Mesenchymal stem cell (in vitro differentiated cells and primary cell): ENCODE measurements around the gene COL27A1.

Experiments
- DNase-seq: peaks from one replicate; pipeline ENCODE4 v3.0.0-alpha.2; 2013
- H2AFZ ChIP-seq: one replicate; pipeline ENCODE4 v1.6.1; 2013; ENCODE audit warnings: low read depth, mild to moderate bottlenecking, control low read depth, inconsistent platforms, low read length, moderate library complexity
- H2AK5ac ChIP-seq: 2 replicates; pipeline ENCODE4 v1.6.1; 2013; ENCODE audit warnings: low read length, moderate library complexity, mild to moderate bottlenecking, inconsistent platforms; ENCODE audit not compliant: severe bottlenecking
- H2BK120ac ChIP-seq: one replicate; pipeline ENCODE4 v1.6.1; 2013; ENCODE audit warnings: low read depth, mild to moderate bottlenecking, inconsistent platforms, low read length, moderate library complexity
- H2BK12ac ChIP-seq, 2 experiments: one replicate each; pipeline ENCODE4 v1.6.1; 2013; ENCODE audit warnings: inconsistent platforms in 2 of 2, low read length in 2 of 2, mild to moderate bottlenecking in 2 of 2, moderate library complexity in 2 of 2, control low read depth in 1 of 2
- H2BK15ac ChIP-seq: one replicate; pipeline ENCODE4 v1.6.1; 2013; ENCODE audit warnings: mild to moderate bottlenecking, low read depth, inconsistent platforms; ENCODE audit not compliant: poor library complexity, severe bottlenecking
- H2BK5ac ChIP-seq: 2 replicates; pipeline ENCODE4 v1.6.1; 2013; ENCODE audit warnings: low read depth, mild to moderate bottlenecking, low read length, control low read depth, inconsistent platforms; ENCODE audit not compliant: poor library complexity, severe bottlenecking
- H3K14ac ChIP-seq, 2 experiments: one replicate each; pipeline ENCODE4 v1.6.1; 2013; ENCODE audit warnings: inconsistent platforms in 2 of 2, low read length in 2 of 2, control low read depth in 1 of 2, mild to moderate bottlenecking in 1 of 2, moderate library complexity in 1 of 2
- H3K18ac ChIP-seq, 2 experiments: one replicate each; pipeline ENCODE4 v1.6.1; 2013; ENCODE audit warnings: inconsistent platforms in 2 of 2, low read length in 2 of 2, control low read depth in 1 of 2, low read depth in 1 of 2, mild to moderate bottlenecking in 1 of 2
- H3K23ac ChIP-seq, 2 experiments: one replicate each; pipeline ENCODE4 v1.6.1; 2013; ENCODE audit warnings: inconsistent platforms in 2 of 2, low read length in 2 of 2, mild to moderate bottlenecking in 2 of 2, moderate library complexity in 2 of 2, control low read depth in 1 of 2
- H3K27ac ChIP-seq: 2 replicates; pipeline ENCODE4 v1.5.1; 2013; ENCODE audit warnings: mild to moderate bottlenecking, moderate library complexity, low read length, control low read depth, inconsistent platforms; ENCODE audit not compliant: poor library complexity, severe bottlenecking
- H3K27me3 ChIP-seq, 2 experiments: 2 replicates each; pipeline versions ENCODE4 v1.6.1 to v1.7.0; 2013; ENCODE audit warnings: low read length in 2 of 2, mild to moderate bottlenecking in 2 of 2, moderate library complexity in 2 of 2, control low read depth in 1 of 2, inconsistent platforms in 1 of 2; ENCODE audit not compliant: control insufficient read depth in 1 of 2, insufficient read depth in 1 of 2
- H3K36me3 ChIP-seq, 2 experiments: 2 replicates each; pipeline versions ENCODE4 v1.6.1 to v1.7.0; 2013; ENCODE audit warnings: low read length in 2 of 2, control low read depth in 1 of 2, inconsistent platforms in 1 of 2, low read depth in 1 of 2, mild to moderate bottlenecking in 1 of 2; ENCODE audit not compliant: insufficient read depth in 2 of 2, control insufficient read depth in 1 of 2
- H3K4ac ChIP-seq, 2 experiments: one replicate each; pipeline ENCODE4 v1.6.1; 2013; ENCODE audit warnings: inconsistent platforms in 2 of 2, low read length in 2 of 2, mild to moderate bottlenecking in 2 of 2, moderate library complexity in 2 of 2, control low read depth in 1 of 2, low read depth in 1 of 2
- H3K4me1 ChIP-seq: 2 replicates; pipeline ENCODE4 v1.6.1; 2013; ENCODE audit warnings: low read depth, low read length, control low read depth; ENCODE audit not compliant: control insufficient read depth, insufficient read depth
- H3K4me2 ChIP-seq: 2 replicates; pipeline ENCODE4 v1.6.1; 2013; ENCODE audit warnings: low read length, mild to moderate bottlenecking, inconsistent platforms; ENCODE audit not compliant: poor library complexity, severe bottlenecking
- H3K4me3 ChIP-seq, 2 experiments: 2 replicates each; pipeline versions ENCODE4 v1.5.1 to v1.7.0; 2013; ENCODE audit warnings: low read length in 2 of 2, mild to moderate bottlenecking in 2 of 2, control low read depth in 1 of 2, low read depth in 1 of 2; ENCODE audit not compliant: insufficient read depth in 1 of 2
- H3K79me1 ChIP-seq: replicated peaks from 2 replicates; pipeline ENCODE4 v1.6.1; 2013; ENCODE audit warnings: mild to moderate bottlenecking, control low read depth, low read length, inconsistent platforms; ENCODE audit not compliant: poor library complexity, severe bottlenecking
- H3K9ac ChIP-seq: 2 replicates; pipeline ENCODE4 v1.7.0; 2013; ENCODE audit warnings: mild to moderate bottlenecking, low read length, moderate library complexity
- H3K9me3 ChIP-seq: 2 replicates; pipeline ENCODE4 v1.7.0; 2013; ENCODE audit warnings: mild to moderate bottlenecking, low read length; ENCODE audit not compliant: control insufficient read depth
- H4K8ac ChIP-seq: one replicate; pipeline ENCODE4 v1.6.1; 2013; ENCODE audit warnings: inconsistent platforms, mild to moderate bottlenecking, low read length, moderate library complexity
- H4K91ac ChIP-seq: one replicate; pipeline ENCODE4 v1.6.1; 2013; ENCODE audit warnings: mild to moderate bottlenecking, low read length, inconsistent platforms
- WGBS: methylation state at CpG from one replicate; pipeline ENCODE4 v1.1.7; 2013; ENCODE audit warnings: mixed read lengths; 5-methylcytosine and 5-hydroxymethylcytosine counted together

The COL27A1 gene

DNA sequence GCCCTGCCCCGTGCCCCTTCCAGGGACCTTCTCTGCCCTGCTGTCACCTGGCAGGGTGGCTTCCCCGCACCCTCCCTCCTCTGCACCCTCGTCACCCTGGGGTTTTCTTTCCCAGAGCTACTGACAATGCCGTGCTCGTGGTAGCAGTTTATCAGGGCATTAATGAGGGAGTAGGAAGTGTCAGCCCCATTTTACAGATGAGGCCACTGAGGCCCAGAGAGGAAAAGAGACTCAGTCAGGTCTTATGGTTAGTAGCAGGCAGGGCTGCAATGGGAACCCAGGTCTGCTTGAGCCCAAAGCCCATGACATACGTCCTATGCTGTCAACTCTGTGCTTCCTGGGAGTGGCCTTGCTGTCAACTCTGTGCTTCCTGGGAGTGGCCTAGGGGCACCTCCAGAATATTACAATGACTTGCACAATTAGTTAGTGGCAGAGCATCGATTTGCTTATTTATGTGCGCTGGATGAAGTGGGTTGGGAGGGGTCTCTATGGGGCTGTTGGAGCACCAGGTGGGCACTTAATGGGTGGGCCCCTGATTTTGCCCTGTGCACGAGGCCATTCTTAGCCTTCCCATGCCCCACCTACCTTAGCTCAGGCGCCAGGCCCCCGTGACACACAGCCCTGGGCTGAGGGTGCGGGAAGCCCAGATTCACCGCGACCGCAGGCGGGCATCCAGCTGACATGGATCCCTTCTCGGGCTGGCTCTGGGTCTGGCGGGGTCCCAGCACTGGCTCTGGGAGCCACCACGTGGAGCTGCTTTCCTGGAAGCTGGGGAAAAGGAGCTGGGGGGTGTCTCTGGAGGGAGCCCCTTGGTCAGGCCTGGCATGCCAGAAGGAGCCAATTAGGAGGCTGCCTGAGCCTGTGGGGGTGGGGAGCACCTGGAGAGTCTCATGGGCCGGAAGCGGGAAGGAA lies 85.6 kb downstream of the COL27A1 start:
- Histone ChIP-seq H3K18ac (no peak overlapping the region), H3K4ac (no peak overlapping the region), H3K79me1 (no peaks in the 10 kb centered on the region), H2BK12ac (no peak overlapping the region), H3K14ac (no peak overlapping the region), H3K4me3 (no peak overlapping the region), H3K4me2 (no peak overlapping the region), H4K8ac (no peak overlapping the region), H3K23ac (no peak overlapping the region), H3K27ac (no peak overlapping the region), H3K36me3 (peaks cover 0 to 68% of the 10 kb centered on the region in 2 experiments), H2BK5ac (no peak overlapping the region), H2BK15ac (no peak overlapping the region), H3K4me1 (peaks cover 5% of the 10 kb centered on the region), H2BK120ac (no peak overlapping the region), H2AK5ac (no peak overlapping the region), H3K9me3 (no peaks in the 10 kb centered on the region), H2AFZ (no peak overlapping the region), H3K9ac (no peak overlapping the region), H3K27me3 (no peaks in the 10 kb centered on the region), H4K91ac (no peak overlapping the region)
- no peak for DNase-seq
- WGBS = 97% methylated on average over 17 of the region's 21 CpGs

DNA sequence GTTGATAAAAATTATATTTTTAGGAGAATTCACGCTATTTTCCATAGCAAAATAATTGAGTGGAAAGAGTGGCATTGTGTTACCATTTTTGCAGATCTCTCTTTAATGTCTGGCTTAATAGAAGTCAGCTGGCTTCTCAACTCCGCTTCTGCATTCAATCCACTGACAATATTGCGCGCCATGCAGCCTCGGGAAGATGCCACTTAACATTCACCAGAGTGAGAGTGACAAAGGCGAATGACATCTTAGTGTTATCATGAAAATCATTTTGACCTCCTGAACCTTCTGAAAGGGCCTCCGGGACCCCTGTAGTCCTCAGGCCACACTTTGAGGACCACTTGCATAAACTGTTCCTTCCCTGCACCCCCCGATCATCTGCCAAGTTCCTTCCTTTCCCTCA lies 87.5 kb downstream of the COL27A1 start:
- Histone ChIP-seq H3K4me3 (no peak overlapping the region), H3K79me1 (no peaks in the 10 kb centered on the region), H3K9ac (no peak overlapping the region), H3K4ac (no peak overlapping the region), H2BK15ac (no peak overlapping the region), H3K14ac (no peak overlapping the region), H2AK5ac (no peak overlapping the region), H4K8ac (no peak overlapping the region), H3K4me1 (peaks cover 3% of the 10 kb centered on the region), H3K9me3 (no peaks in the 10 kb centered on the region), H4K91ac (no peak overlapping the region), H2BK12ac (no peak overlapping the region), H3K4me2 (no peak overlapping the region), H2BK120ac (no peak overlapping the region), H2BK5ac (no peak overlapping the region), H3K27me3 (no peaks in the 10 kb centered on the region), H3K36me3 (peaks cover 0 to 66% of the 10 kb centered on the region in 2 experiments), H2AFZ (no peak overlapping the region), H3K23ac (no peak overlapping the region), H3K27ac (no peak overlapping the region), H3K18ac (no peak overlapping the region)
- WGBS = 93% methylated on average over 8 of the region's 8 CpGs
- DNase-seq = no peak

GRCh38 chr9:114243240-114243639 lies 87.9 kb downstream of the COL27A1 start:
- H2AK5ac ChIP-seq = no peak overlapping the region
- no peak overlapping the region for H3K23ac ChIP-seq
- no peak overlapping the region for H3K27ac ChIP-seq
- no peak overlapping the region for H4K91ac ChIP-seq
- no peaks in the 10 kb centered on the region for H3K9me3 ChIP-seq
- no peak overlapping the region for H4K8ac ChIP-seq
- H3K36me3 ChIP-seq = peaks cover 0 to 69% of the 10 kb centered on the region in 2 experiments
- H2BK5ac ChIP-seq = no peak overlapping the region
- H2BK12ac ChIP-seq = no peak overlapping the region
- H2AFZ ChIP-seq = no peak overlapping the region
- no peaks in the 10 kb centered on the region for H3K27me3 ChIP-seq
- no peak overlapping the region for H3K4me2 ChIP-seq
- no peak overlapping the region for H3K9ac ChIP-seq
- H3K14ac ChIP-seq = no peak overlapping the region
- no peak overlapping the region for H3K4me3 ChIP-seq
- DNase-seq = no peak
- peaks cover 3% of the 10 kb centered on the region for H3K4me1 ChIP-seq
- no peak overlapping the region for H2BK120ac ChIP-seq
- WGBS = 100% methylated on average over 3 of the region's 3 CpGs
- no peak overlapping the region for H2BK15ac ChIP-seq
- no peak overlapping the region for H3K18ac ChIP-seq
- H3K4ac ChIP-seq = no peak overlapping the region
- no peaks in the 10 kb centered on the region for H3K79me1 ChIP-seq

DNA sequence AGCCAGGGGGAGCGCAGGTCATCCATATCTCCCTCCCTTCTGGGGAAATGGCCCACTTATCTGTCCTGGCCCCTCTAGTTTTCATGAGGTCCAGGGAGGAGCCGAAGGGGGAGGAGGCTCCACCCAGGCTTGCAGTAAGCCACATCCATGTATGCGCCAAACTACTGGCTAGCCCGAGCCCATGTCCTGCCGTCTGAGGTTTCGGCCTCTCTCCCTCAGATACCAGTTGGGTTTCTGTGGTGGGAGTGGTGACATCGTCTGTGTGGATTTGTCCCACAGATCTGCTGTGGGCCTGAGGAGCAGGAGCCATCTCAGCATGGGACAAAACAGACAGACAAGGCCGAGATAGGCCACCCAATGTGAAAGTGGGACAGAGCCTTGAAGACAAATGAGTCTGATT lies 89.2 kb downstream of the COL27A1 start:
- 96% methylated on average over 8 of the region's 8 CpGs for WGBS
- Histone ChIP-seq H3K9ac (no peak overlapping the region), H3K23ac (no peak overlapping the region)

More for the DNA sequence above, 89.2 kb downstream of the COL27A1 start:
- H3K9me3 ChIP-seq = no peaks in the 10 kb centered on the region
- H3K36me3 ChIP-seq = peaks cover 0 to 66% of the 10 kb centered on the region in 2 experiments
- H3K4me1 ChIP-seq = no peaks in the 10 kb centered on the region
- no peak overlapping the region for H3K18ac ChIP-seq
- H4K91ac ChIP-seq = no peak overlapping the region
- no peak overlapping the region for H3K4me2 ChIP-seq
- no peak overlapping the region for H4K8ac ChIP-seq
- H2BK15ac ChIP-seq = no peak overlapping the region
- no peak overlapping the region for H3K14ac ChIP-seq
- no peak overlapping the region for H2AK5ac ChIP-seq
- H3K4me3 ChIP-seq = no peak overlapping the region
- H2BK5ac ChIP-seq = no peak overlapping the region
- no peak overlapping the region for H2BK120ac ChIP-seq
- no peaks in the 10 kb centered on the region for H3K27me3 ChIP-seq
- no peak overlapping the region for H2AFZ ChIP-seq
- no peak overlapping the region for H3K4ac ChIP-seq
- no peak for DNase-seq
- no peak overlapping the region for H2BK12ac ChIP-seq
- H3K27ac ChIP-seq = no peak overlapping the region
- no peaks in the 10 kb centered on the region for H3K79me1 ChIP-seq
